GM19324 (cell line): Measurements from ENCODE around the gene NGB.
"Not testable (repeated sequence)": the region's sequence is repeated elsewhere in the genome, so short reads cannot be mapped to it uniquely, and the experiment has no call there.

Source experiments
- ATAC-seq: cut with Tn5 transposase; IDR thresholded peaks from one replicate; pipeline ENCODE4 v1.9.1; 2021; ENCODE audit warnings: mild to moderate bottlenecking, moderate library complexity; ENCODE audit not compliant: unreplicated experiment, low FRiP score

The NGB gene

GRCh38 chr14:77271113-77271710 is at the start of gene NGB:
Gene NGB (minus strand): TSS chr14:77271206. CDS start chr14:77270937, 269 bp downstream.
- no peak for ATAC-seq

- ATAC-seq, result peak; percentile 64
Observed at GRCh38 chr14:77320238-77320935, 49.4 kb upstream of the NGB start, which contains the start of gene POMT2. Gene POMT2 (minus strand): TSS chr14:77320883. CDS start chr14:77320681, 202 bp downstream.

GRCh38 chr14:77319422-77319821 is 48.4 kb upstream of the NGB start:
- no peak for ATAC-seq

GRCh38 chr14:77318756-77319155 is 47.8 kb upstream of the NGB start:
- ATAC-seq, result not testable (repeated sequence)

GRCh38 chr14:77318006-77318553 is 47.1 kb upstream of the NGB start:
- no peak for ATAC-seq

GRCh38 chr14:77316872-77317301 is 45.9 kb upstream of the NGB start:
- no peak for ATAC-seq

GRCh38 chr14:77316195-77316505 is 45.1 kb upstream of the NGB start:
- no peak for ATAC-seq

- ATAC-seq, result no peak
Observed at GRCh38 chr14:77314539-77315457, 43.8 kb upstream of the NGB start.

- no peak for ATAC-seq
Observed at GRCh38 chr14:77314043-77314442, 43.0 kb upstream of the NGB start.

- ATAC-seq, result no peak
Observed at GRCh38 chr14:77313371-77313770, 42.4 kb upstream of the NGB start.

GRCh38 chr14:77311217-77311616 is 40.2 kb upstream of the NGB start:
- ATAC-seq, result no peak

GRCh38 chr14:77310026-77310425 is 39.0 kb upstream of the NGB start:
- ATAC-seq, result no peak

GRCh38 chr14:77309131-77309530 is 38.1 kb upstream of the NGB start:
- no peak for ATAC-seq

- ATAC-seq, result no peak
Observed at GRCh38 chr14:77306851-77307496, 36.0 kb upstream of the NGB start.

GRCh38 chr14:77306416-77306815 is 35.4 kb upstream of the NGB start:
- no peak for ATAC-seq

GRCh38 chr14:77305696-77306095 is 34.7 kb upstream of the NGB start:
- no peak for ATAC-seq

- ATAC-seq, result no peak
Observed at GRCh38 chr14:77303417-77304156, 32.6 kb upstream of the NGB start.

GRCh38 chr14:77302926-77303325 is 31.9 kb upstream of the NGB start:
- ATAC-seq, result no peak

- no peak for ATAC-seq
Observed at GRCh38 chr14:77301103-77301502, 30.1 kb upstream of the NGB start.

GRCh38 chr14:77299771-77300170 is 28.8 kb upstream of the NGB start:
- no peak for ATAC-seq
